A673 (cell line): ENCODE measurements around the gene DSC1.

Source experiments
- EZH2 ChIP-seq: fragments of 200-600 bp; sonication (generic); IDR thresholded peaks from 2 replicates; pipeline ENCODE4 v1.6.1; 2017; ENCODE audit warnings: borderline replicate concordance, low read depth, mild to moderate bottlenecking, mixed read lengths, antibody characterized with exemption, low read length; ENCODE audit not compliant: poor library complexity, severe bottlenecking
- TF ChIP-seq, protein P1 (sequence below): fragments of 300-800, 200-600 bp; sonication (generic); conservative IDR thresholded peaks from 2 replicates; pipeline ENCODE4 v1.5.1; 2017; ENCODE audit warnings: low read depth, mild to moderate bottlenecking, antibody characterized with exemption, low read length, moderate library complexity, mixed read lengths

DNA sequence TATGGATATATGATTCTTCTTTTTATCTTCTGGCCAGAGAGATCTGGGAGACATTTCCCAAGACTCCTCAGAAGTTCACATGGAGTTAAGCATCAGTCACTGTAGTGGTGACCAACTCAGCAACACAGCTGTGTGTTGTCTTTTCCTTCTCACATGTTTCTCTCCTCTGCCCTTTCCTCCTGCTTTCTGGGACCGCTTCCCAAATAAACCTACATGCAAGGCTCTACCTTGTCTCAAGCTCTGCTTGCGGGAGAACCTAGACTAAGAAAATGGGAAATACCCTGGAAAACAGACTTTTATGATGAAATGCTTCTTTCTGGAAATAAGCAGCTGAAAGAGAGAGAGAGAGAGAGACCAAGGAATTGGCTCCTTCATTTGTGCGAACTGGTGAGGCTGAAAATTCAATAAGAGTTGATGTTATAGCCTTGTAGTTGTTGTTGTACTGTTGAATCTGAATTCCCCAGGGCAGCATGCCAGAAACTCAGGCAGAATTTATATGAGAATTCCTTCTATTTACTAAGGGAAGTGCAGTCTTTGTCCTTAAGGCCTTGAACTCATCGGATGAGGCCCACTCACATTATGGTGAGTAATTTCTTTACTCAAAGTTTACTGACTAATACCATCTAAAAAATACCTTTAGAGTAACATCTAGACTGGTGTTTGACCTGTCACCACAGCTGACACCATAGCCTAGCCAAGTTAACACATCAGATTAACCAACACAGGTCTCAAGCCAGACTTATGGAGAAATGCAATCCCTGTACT is 22.7 kb upstream of the DSC1 start:
- TF ChIP-seq, protein P1, sequence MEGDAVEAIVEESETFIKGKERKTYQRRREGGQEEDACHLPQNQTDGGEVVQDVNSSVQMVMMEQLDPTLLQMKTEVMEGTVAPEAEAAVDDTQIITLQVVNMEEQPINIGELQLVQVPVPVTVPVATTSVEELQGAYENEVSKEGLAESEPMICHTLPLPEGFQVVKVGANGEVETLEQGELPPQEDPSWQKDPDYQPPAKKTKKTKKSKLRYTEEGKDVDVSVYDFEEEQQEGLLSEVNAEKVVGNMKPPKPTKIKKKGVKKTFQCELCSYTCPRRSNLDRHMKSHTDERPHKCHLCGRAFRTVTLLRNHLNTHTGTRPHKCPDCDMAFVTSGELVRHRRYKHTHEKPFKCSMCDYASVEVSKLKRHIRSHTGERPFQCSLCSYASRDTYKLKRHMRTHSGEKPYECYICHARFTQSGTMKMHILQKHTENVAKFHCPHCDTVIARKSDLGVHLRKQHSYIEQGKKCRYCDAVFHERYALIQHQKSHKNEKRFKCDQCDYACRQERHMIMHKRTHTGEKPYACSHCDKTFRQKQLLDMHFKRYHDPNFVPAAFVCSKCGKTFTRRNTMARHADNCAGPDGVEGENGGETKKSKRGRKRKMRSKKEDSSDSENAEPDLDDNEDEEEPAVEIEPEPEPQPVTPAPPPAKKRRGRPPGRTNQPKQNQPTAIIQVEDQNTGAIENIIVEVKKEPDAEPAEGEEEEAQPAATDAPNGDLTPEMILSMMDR = no peak
- TF ChIP-seq EZH2 = no peak
